Panc1 (cell line): ENCODE measurements around the gene CDCA4.

Source experiments
- POLR2AphosphoS5 ChIP-seq: IDR thresholded peaks from 2 replicates; pipeline ENCODE4 v1.6.1; 2012; ENCODE audit warnings: mild to moderate bottlenecking, low read depth, low read length, moderate library complexity
- SIN3A ChIP-seq: IDR thresholded peaks from 2 replicates; pipeline ENCODE4 v1.6.1; 2012; ENCODE audit warnings: low read depth, mild to moderate bottlenecking, low read length, moderate library complexity, borderline replicate concordance; ENCODE audit not compliant: insufficient read depth
- TCF7L2 ChIP-seq: IDR thresholded peaks from 2 replicates; pipeline ENCODE4 v1.6.1; 2011; ENCODE audit warnings: mild to moderate bottlenecking, low read depth, low read length, inconsistent platforms
- TF ChIP-seq, protein P1 (sequence below): fragments of 450-650 bp; IDR thresholded peaks from 2 replicates; pipeline ENCODE4 v1.5.1; 2017; ENCODE audit warnings: mild to moderate bottlenecking
- TF ChIP-seq, protein P2 (sequence below), 2 experiments: IDR thresholded peaks; 2 replicates each; pipeline ENCODE4 v1.6.1; 2011 to 2012; ENCODE audit warnings: low read depth in 2 of 2, control low read depth in 1 of 2, low read length in 1 of 2, mild to moderate bottlenecking in 1 of 2, moderate library complexity in 1 of 2; ENCODE audit not compliant: insufficient read depth in 1 of 2

DNA sequence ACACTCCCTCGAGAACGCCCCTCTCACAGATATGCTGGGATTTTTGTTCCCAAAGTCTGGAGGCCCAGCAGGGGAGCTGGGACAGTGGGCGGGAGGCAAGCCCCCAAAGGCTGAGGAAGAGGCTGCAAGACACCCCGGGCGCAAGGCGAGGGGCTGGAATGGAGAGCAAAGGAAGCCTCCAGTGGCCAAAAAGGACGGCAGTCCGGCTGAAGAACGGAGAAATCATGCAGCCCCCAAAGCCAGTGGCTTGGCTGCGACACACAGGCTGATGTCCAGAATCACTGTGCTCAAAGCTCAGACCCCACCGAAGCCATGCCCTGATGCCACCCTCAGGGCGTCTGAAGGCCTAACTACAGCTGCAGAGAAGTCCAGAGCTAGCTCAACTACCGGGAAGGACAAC is 24.4 kb downstream of the CDCA4 start:
- TF ChIP-seq, protein P1, sequence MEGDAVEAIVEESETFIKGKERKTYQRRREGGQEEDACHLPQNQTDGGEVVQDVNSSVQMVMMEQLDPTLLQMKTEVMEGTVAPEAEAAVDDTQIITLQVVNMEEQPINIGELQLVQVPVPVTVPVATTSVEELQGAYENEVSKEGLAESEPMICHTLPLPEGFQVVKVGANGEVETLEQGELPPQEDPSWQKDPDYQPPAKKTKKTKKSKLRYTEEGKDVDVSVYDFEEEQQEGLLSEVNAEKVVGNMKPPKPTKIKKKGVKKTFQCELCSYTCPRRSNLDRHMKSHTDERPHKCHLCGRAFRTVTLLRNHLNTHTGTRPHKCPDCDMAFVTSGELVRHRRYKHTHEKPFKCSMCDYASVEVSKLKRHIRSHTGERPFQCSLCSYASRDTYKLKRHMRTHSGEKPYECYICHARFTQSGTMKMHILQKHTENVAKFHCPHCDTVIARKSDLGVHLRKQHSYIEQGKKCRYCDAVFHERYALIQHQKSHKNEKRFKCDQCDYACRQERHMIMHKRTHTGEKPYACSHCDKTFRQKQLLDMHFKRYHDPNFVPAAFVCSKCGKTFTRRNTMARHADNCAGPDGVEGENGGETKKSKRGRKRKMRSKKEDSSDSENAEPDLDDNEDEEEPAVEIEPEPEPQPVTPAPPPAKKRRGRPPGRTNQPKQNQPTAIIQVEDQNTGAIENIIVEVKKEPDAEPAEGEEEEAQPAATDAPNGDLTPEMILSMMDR = no peak
- no peak for TF ChIP-seq POLR2AphosphoS5
- no peak for TF ChIP-seq TCF7L2
- TF ChIP-seq, protein P2, sequence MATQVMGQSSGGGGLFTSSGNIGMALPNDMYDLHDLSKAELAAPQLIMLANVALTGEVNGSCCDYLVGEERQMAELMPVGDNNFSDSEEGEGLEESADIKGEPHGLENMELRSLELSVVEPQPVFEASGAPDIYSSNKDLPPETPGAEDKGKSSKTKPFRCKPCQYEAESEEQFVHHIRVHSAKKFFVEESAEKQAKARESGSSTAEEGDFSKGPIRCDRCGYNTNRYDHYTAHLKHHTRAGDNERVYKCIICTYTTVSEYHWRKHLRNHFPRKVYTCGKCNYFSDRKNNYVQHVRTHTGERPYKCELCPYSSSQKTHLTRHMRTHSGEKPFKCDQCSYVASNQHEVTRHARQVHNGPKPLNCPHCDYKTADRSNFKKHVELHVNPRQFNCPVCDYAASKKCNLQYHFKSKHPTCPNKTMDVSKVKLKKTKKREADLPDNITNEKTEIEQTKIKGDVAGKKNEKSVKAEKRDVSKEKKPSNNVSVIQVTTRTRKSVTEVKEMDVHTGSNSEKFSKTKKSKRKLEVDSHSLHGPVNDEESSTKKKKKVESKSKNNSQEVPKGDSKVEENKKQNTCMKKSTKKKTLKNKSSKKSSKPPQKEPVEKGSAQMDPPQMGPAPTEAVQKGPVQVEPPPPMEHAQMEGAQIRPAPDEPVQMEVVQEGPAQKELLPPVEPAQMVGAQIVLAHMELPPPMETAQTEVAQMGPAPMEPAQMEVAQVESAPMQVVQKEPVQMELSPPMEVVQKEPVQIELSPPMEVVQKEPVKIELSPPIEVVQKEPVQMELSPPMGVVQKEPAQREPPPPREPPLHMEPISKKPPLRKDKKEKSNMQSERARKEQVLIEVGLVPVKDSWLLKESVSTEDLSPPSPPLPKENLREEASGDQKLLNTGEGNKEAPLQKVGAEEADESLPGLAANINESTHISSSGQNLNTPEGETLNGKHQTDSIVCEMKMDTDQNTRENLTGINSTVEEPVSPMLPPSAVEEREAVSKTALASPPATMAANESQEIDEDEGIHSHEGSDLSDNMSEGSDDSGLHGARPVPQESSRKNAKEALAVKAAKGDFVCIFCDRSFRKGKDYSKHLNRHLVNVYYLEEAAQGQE (IDR thresholded peaks at IDR 0.05; ENCODE audit: insufficient read depth in 1 of 2, low read depth in 2 of 2, low read length in 1 of 2) = no peak
- TF ChIP-seq SIN3A = no peak
